Transverse colon (tissue), 3 donors: ENCODE data around the gene TDRD3.

Source experiments
- POLR2A ChIP-seq: fragments of 450-650 bp; IDR thresholded peaks from one replicate; pipeline ENCODE4 v1.6.1; 2016; ENCODE audit warnings: antibody characterized with exemption, mild to moderate bottlenecking, moderate library complexity
- TF ChIP-seq, protein P1 (sequence below), 5 experiments: fragments of 200-600 bp in 3 of 5; fragments of 450-650 bp in 2 of 5; sonication (generic) in 3 of 5; IDR thresholded peaks; 1 replicate in 2 of 5; 2 replicates in 3 of 5; pipeline ENCODE4 v1.5.1; 2016 to 2017; ENCODE audit warnings: antibody characterized with exemption in 5 of 5, inconsistent platforms in 3 of 5, mild to moderate bottlenecking in 2 of 5, moderate library complexity in 1 of 5

GRCh38 chr13:60538566-60538965, 141.5 kb downstream of the TDRD3 start:
- TF ChIP-seq POLR2A: no peak
- TF ChIP-seq, protein P1, sequence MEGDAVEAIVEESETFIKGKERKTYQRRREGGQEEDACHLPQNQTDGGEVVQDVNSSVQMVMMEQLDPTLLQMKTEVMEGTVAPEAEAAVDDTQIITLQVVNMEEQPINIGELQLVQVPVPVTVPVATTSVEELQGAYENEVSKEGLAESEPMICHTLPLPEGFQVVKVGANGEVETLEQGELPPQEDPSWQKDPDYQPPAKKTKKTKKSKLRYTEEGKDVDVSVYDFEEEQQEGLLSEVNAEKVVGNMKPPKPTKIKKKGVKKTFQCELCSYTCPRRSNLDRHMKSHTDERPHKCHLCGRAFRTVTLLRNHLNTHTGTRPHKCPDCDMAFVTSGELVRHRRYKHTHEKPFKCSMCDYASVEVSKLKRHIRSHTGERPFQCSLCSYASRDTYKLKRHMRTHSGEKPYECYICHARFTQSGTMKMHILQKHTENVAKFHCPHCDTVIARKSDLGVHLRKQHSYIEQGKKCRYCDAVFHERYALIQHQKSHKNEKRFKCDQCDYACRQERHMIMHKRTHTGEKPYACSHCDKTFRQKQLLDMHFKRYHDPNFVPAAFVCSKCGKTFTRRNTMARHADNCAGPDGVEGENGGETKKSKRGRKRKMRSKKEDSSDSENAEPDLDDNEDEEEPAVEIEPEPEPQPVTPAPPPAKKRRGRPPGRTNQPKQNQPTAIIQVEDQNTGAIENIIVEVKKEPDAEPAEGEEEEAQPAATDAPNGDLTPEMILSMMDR (IDR thresholded peaks at IDR 0.05): no peak
